ENCODE results near the gene ADAMTS15. TPM values are rescaled to one million over a fixed set of nuclear protein-coding genes. Genes with fewer than 3 reads are reported as not detected.

The ADAMTS15 gene
- total RNA-seq, 2 experiments from 2014 or later = 0.08 to 0.11 TPM

DNA sequence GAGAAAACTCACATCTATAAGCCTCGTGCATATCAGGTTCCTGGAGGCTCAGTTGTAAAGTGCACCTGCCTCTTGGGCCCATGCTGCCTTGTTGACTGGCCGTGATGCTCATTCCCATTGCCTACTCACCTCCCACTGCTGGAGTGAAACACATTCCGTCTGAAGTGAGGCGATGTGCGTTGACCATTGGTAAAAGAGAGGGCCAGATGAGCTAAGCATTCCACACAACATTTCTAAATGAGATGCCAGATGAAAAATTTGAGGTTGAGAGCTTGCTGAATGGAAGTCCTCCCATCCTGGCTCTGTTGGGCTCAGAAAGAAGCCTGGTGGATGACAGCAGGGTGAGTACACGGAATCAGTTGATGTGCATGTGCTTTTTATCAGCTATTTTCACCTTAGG is 8.6 kb upstream of the ADAMTS15 start:
- no peak overlapping the region for H3K27ac Mint-ChIP-seq
- H3K4me3 Mint-ChIP-seq = no peak overlapping the region
- DNase-seq (no peak), ATAC-seq (ENCODE audit: poor library complexity) (no peak)
- H3K27me3 Mint-ChIP-seq = no peaks in the 10 kb centered on the region
- H3K4me1 ChIP-seq (ENCODE audit: insufficient read depth, low read length) = peaks cover 12% of the 10 kb centered on the region
- TF ChIP-seq, protein P1, sequence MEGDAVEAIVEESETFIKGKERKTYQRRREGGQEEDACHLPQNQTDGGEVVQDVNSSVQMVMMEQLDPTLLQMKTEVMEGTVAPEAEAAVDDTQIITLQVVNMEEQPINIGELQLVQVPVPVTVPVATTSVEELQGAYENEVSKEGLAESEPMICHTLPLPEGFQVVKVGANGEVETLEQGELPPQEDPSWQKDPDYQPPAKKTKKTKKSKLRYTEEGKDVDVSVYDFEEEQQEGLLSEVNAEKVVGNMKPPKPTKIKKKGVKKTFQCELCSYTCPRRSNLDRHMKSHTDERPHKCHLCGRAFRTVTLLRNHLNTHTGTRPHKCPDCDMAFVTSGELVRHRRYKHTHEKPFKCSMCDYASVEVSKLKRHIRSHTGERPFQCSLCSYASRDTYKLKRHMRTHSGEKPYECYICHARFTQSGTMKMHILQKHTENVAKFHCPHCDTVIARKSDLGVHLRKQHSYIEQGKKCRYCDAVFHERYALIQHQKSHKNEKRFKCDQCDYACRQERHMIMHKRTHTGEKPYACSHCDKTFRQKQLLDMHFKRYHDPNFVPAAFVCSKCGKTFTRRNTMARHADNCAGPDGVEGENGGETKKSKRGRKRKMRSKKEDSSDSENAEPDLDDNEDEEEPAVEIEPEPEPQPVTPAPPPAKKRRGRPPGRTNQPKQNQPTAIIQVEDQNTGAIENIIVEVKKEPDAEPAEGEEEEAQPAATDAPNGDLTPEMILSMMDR (IDR thresholded peaks at IDR 0.05) = no peak
- H3K27ac ChIP-seq (ENCODE audit: low read depth in 1 of 2, low read length in 2 of 2) = no peak overlapping the region
- no peak overlapping the region for H3K4me3 ChIP-seq (ENCODE audit: low read length)
- no peaks in the 10 kb centered on the region for H3K9me3 Mint-ChIP-seq
- H3K36me3 Mint-ChIP-seq (ENCODE audit: low read depth) = no peaks in the 10 kb centered on the region
- H3K4me1 Mint-ChIP-seq (ENCODE audit: low read depth) = peaks cover 19% of the 10 kb centered on the region
- POLR2A ChIA-PET = no interaction called here
- H3K36me3 ChIP-seq (ENCODE audit: insufficient read depth, low read length) = no peaks in the 10 kb centered on the region
- H3K9me3 ChIP-seq (ENCODE audit: control insufficient read depth in 1 of 2, insufficient read depth in 1 of 2, low read length in 2 of 2) = no peaks in the 10 kb centered on the region
- intact Hi-C loops (cut with DNase I, micrococcal nuclease) = loop anchor here in 1 of 2 experiments (10.0 kb wide), 1 partner anchor 455 kb away; no protein-coding TSS in a partner anchor
- H3K27me3 ChIP-seq (ENCODE audit: control insufficient read depth in 1 of 2, insufficient read depth in 2 of 2, low read length in 2 of 2) = no peaks in the 10 kb centered on the region
- CTCF ChIA-PET = interaction anchor here (1.0 kb wide), 1 partner anchor 455 kb away, joined by 3 read pairs; no protein-coding TSS in a partner anchor

DNA sequence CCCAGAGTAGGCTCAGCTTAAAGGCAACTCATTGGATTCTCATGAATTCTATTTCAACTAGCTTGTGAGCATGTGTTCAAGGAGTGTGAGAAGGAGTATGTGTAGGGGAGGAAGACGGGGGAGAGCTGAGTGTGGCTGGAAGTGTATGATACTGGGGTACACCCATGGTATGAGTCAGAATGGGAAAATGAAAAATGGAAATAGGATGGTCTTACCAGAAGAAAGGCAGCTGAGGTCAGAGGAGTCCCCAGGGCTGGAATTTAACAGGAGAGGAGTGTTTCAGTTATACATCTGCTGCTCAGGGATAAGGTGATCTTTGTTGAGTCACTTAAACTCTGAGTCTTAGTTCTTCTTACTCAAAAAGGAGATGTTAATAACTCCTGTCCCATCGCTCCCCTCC is 6.7 kb upstream of the ADAMTS15 start:
- no peaks in the 10 kb centered on the region for H3K36me3 ChIP-seq (ENCODE audit: insufficient read depth, low read length)
- POLR2A ChIA-PET = no interaction called here
- H3K4me3 Mint-ChIP-seq = no peak overlapping the region
- peaks cover 19% of the 10 kb centered on the region for H3K4me1 Mint-ChIP-seq (ENCODE audit: low read depth)
- H3K4me3 ChIP-seq (ENCODE audit: low read length) = no peak overlapping the region
- H3K27ac ChIP-seq (ENCODE audit: low read depth in 1 of 2, low read length in 2 of 2) = no peak overlapping the region
- H3K27me3 Mint-ChIP-seq = peaks cover 9% of the 10 kb centered on the region
- DNase-seq = no peak
- H3K36me3 Mint-ChIP-seq (ENCODE audit: low read depth) = no peaks in the 10 kb centered on the region
- no peaks in the 10 kb centered on the region for H3K9me3 Mint-ChIP-seq
- H3K4me1 ChIP-seq (ENCODE audit: insufficient read depth, low read length) = peaks cover 12% of the 10 kb centered on the region
- intact Hi-C loops (cut with DNase I, micrococcal nuclease) = no loop called here
- ATAC-seq (ENCODE audit: poor library complexity) = no peak
- no peak overlapping the region for H3K27ac Mint-ChIP-seq
- CTCF ChIA-PET = interaction anchor here (0.6 to 2.1 kb wide), 2 partner anchors 420 to 421 kb away, joined by 3 to 5 read pairs; no protein-coding TSS in a partner anchor
- no peaks in the 10 kb centered on the region for H3K9me3 ChIP-seq (ENCODE audit: control insufficient read depth in 1 of 2, insufficient read depth in 1 of 2, low read length in 2 of 2)
- H3K27me3 ChIP-seq (ENCODE audit: control insufficient read depth in 1 of 2, insufficient read depth in 2 of 2, low read length in 2 of 2) = peaks cover 2 to 5% of the 10 kb centered on the region in 2 experiments
- TF ChIP-seq, protein P1 (IDR thresholded peaks at IDR 0.05) = no peak

DNA sequence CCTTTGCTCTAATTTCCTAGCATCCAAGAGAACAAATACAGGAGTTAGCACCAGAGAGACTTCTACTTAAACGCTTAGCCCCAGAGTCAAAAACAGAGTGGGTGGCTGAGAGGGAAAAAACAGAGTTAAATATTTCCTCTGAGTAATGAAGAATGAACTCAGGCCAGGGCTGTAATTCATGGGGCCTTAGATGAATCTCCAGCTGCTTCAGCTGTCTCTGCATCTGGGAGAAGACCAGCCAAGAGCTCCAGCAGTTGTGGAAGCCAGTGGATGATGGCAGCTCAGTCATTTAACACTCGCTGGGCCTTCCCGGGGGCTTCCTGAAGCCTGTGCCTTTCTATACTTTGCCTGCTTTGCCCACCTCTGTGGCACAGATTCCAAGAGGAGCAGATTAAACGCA is 5.7 kb upstream of the ADAMTS15 start:
- peaks cover 14% of the 10 kb centered on the region for H3K27me3 Mint-ChIP-seq

More for the DNA sequence above, 5.7 kb upstream of the ADAMTS15 start:
- Histone ChIP-seq H3K36me3 (ENCODE audit: insufficient read depth, low read length) (no peaks in the 10 kb centered on the region), H3K9me3 (ENCODE audit: control insufficient read depth in 1 of 2, insufficient read depth in 1 of 2, low read length in 2 of 2) (no peaks in the 10 kb centered on the region), H3K4me1 (ENCODE audit: insufficient read depth, low read length) (peaks cover 12% of the 10 kb centered on the region), H3K4me3 (ENCODE audit: low read length) (no peak overlapping the region), H3K27ac (ENCODE audit: low read depth in 1 of 2, low read length in 2 of 2) (no peak overlapping the region), H3K27me3 (ENCODE audit: control insufficient read depth in 1 of 2, insufficient read depth in 2 of 2, low read length in 2 of 2) (peaks cover 5 to 8% of the 10 kb centered on the region in 2 experiments)
- DNase-seq = no peak
- H3K9me3 Mint-ChIP-seq = no peaks in the 10 kb centered on the region
- CTCF ChIA-PET = interaction anchor here (0.6 to 2.1 kb wide), 2 partner anchors 132 to 420 kb away, joined by 4 to 5 read pairs; no protein-coding TSS in a partner anchor
- POLR2A ChIA-PET = no interaction called here
- TF ChIP-seq, protein P1 (IDR thresholded peaks at IDR 0.05) = no peak
- no peak overlapping the region for H3K27ac Mint-ChIP-seq
- H3K4me3 Mint-ChIP-seq = no peak overlapping the region
- H3K4me1 Mint-ChIP-seq (ENCODE audit: low read depth) = peaks cover 18% of the 10 kb centered on the region
- H3K36me3 Mint-ChIP-seq (ENCODE audit: low read depth) = no peaks in the 10 kb centered on the region
- no peak for ATAC-seq (ENCODE audit: poor library complexity)
- intact Hi-C loops (cut with DNase I, micrococcal nuclease) = no loop called here
